CD4-positive, alpha-beta T cell treated with Interleukin-1 beta for 1 hour (primary cell): ENCODE data around the gene BAG1.

Experiments used
- DNase-seq, 2 donors: peaks; one replicate each; pipeline ENCODE4 v3.0.0-alpha.2; 2020 to 2022

BAG1 gene

GRCh38 chr9:33273266-33273971, 8.9 kb upstream of the BAG1 start:
- DNase-seq: no peak

GRCh38 chr9:33272061-33272460, 7.6 kb upstream of the BAG1 start:
- no peak for DNase-seq

DNA sequence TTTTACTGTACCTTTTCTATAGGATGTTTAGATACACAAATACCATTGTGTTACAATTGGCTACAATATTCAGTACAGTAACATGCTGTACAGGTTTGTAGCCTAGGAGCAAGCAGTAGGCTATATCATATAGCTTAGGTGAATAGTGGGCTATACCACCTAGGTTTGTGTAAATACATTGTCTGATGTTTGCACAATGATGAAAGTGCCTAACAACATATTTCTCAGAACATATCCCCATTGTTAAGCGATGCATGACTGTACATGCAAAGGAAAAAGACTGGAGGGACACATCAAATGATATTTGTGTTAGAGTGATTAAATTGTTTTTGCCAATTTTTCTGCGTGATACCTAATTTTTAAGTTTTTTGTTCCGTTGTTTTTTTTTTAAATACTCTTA, 5.6 kb upstream of the BAG1 start:
- DNase-seq: no peak

- no peak for DNase-seq
Observed at GRCh38 chr9:33267151-33267767, 2.8 kb upstream of the BAG1 start.

DNA sequence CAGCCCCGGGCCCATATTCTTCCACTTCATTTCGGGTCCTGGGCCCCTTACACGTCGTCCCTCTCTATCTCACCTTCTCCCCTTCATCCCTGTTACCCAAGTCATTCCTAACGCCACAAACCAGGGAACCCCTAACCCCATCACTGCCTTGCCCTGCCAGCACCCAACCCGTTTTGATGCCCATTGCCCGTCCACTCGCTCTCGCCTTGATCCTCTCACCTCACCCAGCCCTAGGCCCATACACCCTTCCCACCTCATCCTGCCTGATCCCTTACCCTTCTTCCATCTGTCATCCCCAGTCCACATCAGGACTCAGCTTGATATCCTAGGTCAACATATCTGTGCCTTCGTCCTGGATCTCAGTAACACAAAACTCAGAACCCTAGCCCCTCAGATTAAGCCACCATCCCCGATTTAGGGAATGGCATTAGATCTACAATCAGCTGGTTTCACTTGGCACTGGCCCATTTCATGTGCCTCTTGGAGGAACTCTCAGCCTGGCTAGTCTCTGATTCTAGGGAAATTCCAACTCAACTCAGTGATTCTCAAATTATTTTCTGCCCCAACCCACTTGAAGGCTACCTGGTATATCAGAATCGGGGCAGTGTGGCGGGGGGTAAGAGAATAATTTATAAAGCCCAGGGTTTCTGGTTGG, 830 bp upstream of the BAG1 start:
- peak in 1 of 2 donors; percentile 22 for DNase-seq

GRCh38 chr9:33264003-33264472, 470 bp downstream of the BAG1 start:
- peak; percentile 37 to 40 for DNase-seq

DNA sequence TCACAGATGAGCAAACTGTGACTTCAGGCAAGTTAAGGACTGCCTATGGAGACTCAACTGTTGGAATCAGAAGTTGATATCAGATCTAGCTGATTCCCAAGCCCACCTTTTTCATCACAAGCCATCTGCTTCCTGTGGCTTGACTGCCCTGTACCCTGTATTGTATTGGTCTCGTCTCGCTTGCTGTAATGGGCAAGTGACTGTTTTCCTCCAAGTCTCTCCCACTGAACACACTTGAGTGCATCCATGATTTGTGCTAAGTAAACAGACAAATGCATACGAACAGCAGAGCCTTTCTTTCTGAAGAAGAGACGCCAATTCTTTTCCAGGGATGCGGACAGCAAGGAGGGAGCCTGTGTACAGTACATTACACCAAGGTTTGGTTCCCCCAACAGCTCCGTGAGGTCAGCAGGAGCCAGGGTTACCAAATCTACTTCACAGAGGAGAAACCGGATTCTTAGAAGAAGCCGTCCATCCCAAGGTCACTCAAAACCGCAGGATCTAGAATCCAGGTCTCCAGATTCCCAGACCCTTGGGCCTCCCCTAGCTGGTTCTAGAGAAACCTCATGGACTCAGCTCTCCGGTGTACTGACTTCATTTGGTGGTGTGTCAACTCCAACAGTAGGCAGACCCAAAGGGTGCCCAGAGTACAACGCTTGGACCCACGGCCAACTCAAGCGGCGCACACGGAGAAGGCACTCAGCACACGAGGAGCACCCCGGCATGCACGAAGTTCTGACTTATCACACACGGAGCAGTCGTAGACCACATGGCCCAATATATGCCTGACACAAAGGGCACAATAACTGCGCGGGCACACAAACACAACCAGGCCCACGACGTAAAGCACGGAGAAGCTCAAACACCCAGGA, 1.1 kb downstream of the BAG1 start:
- peak in 1 of 2 donors; percentile 14 for DNase-seq

- DNase-seq: no peak
Observed at GRCh38 chr9:33260372-33260771, 4.1 kb downstream of the BAG1 start.

GRCh38 chr9:33257276-33257675, 7.2 kb downstream of the BAG1 start:
- DNase-seq: no peak

GRCh38 chr9:33256236-33256635, 8.3 kb downstream of the BAG1 start:
- DNase-seq: no peak

GRCh38 chr9:33255471-33255870, 9.0 kb downstream of the BAG1 start:
- DNase-seq: no peak

GRCh38 chr9:33255014-33255413, 9.5 kb downstream of the BAG1 start:
- no peak for DNase-seq

DNA sequence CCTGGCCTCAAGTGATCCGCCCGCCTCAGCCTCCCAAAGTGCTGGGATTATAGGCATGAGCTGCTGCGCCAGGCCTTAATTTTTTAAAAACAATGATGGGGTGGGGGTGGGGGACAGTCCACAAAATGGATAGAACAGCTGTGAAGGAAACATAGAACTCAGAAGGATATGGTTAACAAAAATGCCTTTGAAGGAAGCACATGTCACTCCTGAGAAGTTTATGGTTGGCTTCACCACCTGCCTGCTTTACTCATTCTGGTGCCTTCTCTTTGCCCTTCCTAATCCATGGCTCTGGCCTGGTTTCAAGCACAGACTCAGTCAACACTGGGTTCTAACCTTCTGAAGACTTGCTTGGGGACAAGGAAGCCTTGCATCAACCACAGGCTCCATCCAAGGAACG, 10.3 kb downstream of the BAG1 start:
- DNase-seq: no peak

DNA sequence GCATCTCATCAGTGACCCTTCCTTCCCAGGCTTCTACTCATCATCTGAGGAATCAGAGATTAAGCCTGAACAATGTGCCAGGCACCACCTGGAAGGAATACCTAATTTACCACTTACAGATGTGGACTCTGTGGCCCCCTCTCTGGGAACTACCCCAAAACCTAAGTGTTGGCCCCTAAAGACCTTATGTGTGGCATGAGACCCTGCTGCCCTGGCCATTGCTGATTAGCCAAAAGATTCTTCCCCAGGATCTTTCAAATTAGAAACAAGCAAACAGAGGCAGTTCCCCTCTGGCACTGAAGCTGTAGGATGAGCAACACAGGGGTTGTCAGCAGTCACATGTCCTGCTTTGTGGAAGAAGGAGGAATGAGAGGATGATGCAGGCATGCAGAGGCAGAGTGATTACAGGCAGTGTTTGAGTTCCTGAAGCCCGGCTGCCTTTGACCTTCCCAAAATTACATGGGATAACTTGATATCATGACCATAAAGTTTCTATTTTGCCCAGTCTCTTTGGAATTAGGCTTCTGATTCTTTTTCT, 14.0 kb downstream of the BAG1 start:
- no peak for DNase-seq

DNA sequence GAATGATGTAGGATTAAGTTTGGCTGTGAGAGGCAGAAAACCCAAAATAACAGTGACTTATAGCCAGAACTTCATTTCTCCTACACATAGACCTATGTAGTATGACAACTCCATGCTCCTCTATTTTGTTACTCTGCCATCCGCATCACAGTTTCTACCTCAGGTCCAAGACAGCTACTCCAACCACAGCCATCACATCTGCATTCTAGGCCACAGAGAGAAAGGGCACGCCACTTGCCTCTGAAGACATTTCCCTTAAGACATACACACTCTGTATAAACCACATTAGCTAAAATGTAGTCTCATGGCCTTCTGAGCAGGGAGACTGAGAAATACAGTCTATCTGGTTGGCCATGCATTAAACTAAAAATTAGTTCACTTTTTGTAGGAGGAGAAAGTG, 14.5 kb downstream of the BAG1 start:
- DNase-seq: no peak

DNA sequence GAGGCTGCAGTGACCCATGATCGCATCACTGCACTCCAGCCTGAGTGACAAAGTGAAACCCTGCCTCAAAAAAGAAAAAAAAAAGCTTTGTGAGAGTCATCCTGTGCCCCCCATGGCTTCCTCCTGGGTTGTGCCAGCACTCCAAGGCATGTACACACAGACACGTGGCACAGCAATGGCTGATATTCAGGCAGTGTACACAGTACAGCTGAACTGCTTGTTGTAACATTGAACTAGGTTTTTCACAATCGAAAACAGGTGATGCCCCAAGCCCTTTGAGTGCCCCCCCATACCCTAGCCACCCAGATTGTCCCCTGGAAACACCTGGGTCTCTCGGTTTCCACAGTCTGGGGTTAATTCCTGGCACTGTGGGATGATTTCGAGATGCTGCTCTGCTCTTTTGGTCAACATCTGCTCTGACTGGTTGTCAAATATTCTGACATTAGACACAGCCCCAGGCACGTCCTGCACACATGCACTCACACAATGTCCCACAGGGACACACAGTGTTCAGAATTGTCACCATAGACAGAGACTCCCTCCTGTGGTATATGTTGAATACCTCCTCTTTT, 15.3 kb downstream of the BAG1 start:
- no peak for DNase-seq

DNA sequence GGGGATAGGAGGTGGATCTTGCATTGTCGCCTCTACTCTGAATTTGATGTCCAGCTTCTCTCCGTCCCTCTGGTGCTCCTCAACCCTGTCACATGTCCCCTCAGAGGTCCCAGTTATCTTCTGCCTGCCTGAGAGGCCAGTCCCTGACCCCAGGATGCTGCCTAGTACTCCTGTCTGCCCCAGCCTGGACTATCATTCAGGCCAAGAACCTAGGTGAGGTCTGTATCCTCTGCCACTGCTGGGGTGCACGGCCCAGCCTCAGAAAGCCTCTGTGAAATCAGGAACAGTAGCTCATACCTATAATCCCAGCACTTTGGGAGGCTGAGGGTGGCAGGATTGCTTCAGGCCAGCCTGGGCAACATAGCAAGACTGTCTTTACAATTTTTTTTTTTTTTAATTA, 15.9 kb downstream of the BAG1 start:
- no peak for DNase-seq

GRCh38 chr9:33246269-33246860, 18.1 kb downstream of the BAG1 start:
- no peak for DNase-seq

DNA sequence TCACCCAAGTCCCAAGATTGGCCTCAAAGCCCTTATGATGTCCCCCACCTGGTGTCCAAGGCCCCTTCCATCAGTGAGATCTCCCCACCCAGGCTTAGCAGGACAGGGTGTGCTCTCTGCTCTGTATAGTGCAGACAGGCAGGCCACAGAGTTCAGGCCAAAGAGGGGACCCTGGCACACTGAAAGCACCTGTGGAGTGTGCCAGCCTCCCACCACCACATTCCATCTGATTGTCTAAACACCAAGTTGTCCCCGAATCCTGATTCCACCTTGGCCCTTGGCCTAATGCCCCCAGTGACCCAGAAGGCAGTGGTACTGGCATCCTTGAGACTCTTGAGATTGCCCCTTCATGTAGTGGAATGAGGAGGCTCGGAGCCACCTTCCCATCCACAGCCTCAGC, 19.2 kb downstream of the BAG1 start:
- no peak for DNase-seq

DNA sequence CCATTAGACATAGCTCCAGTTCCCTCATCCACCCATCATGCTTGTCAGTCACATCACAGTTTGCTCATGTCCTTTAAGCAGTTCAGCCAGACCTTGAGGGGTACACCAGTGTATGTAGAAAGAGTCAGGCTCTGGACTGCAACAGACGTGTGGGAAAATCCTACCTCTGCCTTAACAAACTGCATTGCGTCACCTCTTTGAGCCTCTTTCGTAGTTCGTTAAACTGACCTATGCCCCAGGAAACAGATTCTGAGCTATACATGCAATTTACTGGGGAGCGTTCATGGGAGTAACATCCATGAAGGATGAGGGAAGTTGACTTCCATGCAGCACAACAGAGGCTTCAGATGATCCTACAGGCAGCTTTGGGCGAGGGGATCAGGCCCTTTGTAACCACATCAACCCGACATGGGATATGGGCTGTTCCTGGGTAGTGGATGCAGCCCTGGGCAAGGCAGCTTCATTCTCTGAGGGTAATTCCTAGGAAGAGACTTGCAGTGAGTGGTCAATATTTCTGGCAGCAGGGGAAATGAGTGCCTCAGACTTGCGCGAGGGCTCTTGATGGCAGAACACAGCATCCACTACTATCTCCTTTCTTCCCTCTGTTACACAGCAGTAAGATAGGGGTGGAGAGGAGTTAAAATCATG, 20.2 kb downstream of the BAG1 start:
- no peak for DNase-seq

- no peak for DNase-seq
Observed at GRCh38 chr9:33242609-33243134, 21.8 kb downstream of the BAG1 start.
